ENCODE measurements around the gene FAM72A. TPM values are rescaled to one million over a fixed set of nuclear protein-coding genes. Genes with fewer than 3 reads are reported as not detected.
A peak's percentile ranks its signal among the peaks of the same experiment; 100 is the strongest.

The FAM72A gene
- total and polyA plus RNA-seq, 5 donors, result 1.0 to 3.9 (median 1.4) TPM

DNA sequence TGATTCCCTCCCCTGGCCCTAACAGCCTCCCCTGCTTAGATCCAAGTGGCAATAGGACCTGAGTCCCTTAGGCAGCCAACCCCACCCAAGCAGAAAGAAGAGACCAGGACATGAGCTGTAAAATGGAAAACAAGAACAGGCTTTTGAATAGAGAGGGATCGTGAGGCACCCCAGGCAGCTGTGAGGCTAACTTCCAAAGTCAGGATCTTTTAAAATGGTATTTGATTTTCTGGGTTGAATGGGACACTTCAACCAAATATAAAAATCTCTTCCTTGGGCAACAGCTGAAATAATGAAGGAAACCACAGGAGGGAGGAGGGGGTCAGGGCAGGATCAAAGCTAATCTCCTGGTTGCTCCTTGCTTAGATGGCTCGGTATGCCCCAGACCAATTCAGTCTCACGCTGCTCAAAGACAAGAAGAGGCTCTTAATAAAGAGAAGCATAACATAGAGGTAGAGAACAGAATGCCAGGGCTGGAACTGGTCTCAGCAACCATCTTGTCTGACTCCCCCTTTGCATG is 56.8 kb downstream of the FAM72A start:
- Histone ChIP-seq H3K27ac (ENCODE audit: low read length) (no peak overlapping the region), H3K27me3 (ENCODE audit: control insufficient read depth, insufficient read depth) (no peaks in the 10 kb centered on the region), H3K4me1 (ENCODE audit: control insufficient read depth, insufficient read depth, low read length) (no peaks in the 10 kb centered on the region), H3K4me3 (ENCODE audit: low read length) (no peak overlapping the region), H3K9me3 (ENCODE audit: control insufficient read depth, low read length) (no peaks in the 10 kb centered on the region)
- WGBS, result 73% methylated on average over 3 of the region's 3 CpGs
- intact Hi-C loops (cut with DNase I), result no loop called here
- DNase-seq (no peak), ATAC-seq (no peak)

DNA sequence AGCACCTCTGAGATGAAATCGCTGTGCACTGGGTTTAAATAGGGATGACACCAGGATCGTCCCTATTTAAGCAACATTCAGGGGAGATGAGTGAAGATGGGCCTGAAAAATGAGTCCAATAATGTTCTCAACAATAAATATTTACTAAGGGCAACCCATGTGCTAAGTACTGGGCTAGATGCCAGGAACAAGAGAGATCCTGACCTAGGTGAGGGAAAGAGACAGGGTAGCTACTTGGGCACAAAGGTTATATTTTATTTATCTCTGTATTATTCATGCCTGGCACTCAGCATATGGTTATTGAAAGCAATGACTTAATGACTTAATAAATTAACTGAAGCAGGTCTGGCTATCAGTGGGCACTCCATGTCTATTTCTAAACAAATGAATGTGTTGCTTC is 58.0 kb downstream of the FAM72A start:
- no peaks in the 10 kb centered on the region for H3K9me3 ChIP-seq (ENCODE audit: control insufficient read depth, low read length)
- H3K4me1 ChIP-seq (ENCODE audit: control insufficient read depth, insufficient read depth, low read length), result no peaks in the 10 kb centered on the region
- H3K27me3 ChIP-seq (ENCODE audit: control insufficient read depth, insufficient read depth), result no peaks in the 10 kb centered on the region
- 80% methylated on average over 2 of the region's 2 CpGs for WGBS
- no peak for DNase-seq
- no peak overlapping the region for H3K4me3 ChIP-seq (ENCODE audit: low read length)
- no peak for ATAC-seq
- H3K27ac ChIP-seq (ENCODE audit: low read length), result no peak overlapping the region
- intact Hi-C loops (cut with DNase I), result no loop called here

DNA sequence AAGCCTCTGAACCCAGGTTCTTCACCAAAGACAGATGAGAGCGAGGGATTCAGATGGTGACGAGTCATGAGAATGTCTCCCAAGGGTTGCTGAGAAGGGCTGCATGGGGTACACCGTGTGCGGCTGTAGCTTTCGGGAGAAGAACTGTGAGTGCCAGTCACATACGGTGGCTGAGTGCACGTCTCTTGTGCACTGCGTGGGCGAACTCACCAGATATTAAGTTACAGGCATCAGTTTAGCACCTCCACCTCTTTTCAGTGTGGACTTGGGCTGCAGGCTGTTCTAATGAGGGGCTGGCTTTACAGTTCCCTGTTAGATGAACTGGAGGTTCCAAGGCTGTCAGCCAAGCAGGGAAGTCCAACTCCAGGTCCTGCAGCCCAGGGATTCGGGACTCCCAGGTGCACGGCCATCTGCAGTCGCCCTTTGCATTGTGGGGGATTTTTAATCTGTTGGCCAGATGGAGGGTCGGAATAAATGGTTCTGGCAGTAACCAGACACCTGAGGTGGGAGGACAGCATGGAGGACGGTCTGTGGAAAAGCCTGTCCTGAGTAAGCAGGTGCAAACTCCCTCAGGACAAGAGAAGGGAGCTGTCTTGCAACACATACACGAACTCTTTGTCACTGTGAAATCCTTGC is 59.0 kb downstream of the FAM72A start:
- intact Hi-C loops (cut with DNase I), result no loop called here

DNA sequence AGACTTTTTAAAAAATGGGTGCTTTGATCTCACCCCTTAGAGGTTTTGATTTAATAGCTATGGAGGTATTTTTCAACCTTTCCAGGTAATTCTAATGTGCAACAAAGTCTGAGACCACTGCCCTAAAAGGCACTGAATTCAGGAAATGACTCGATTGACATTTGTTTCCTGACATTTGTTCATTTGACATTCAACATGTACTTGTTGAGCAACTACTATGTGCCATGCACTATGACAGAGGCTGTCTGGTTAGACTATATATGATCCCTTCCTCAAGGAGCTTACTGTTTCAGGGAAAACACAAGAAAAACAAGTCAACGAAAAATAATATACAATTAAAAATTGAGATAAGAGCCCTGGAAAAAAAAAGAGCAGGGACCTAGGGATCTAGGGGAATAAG is 59.9 kb downstream of the FAM72A start:
- Histone ChIP-seq H3K27me3 (ENCODE audit: control insufficient read depth, insufficient read depth) (no peaks in the 10 kb centered on the region), H3K27ac (ENCODE audit: low read length) (no peak overlapping the region), H3K4me1 (ENCODE audit: control insufficient read depth, insufficient read depth, low read length) (no peaks in the 10 kb centered on the region), H3K9me3 (ENCODE audit: control insufficient read depth, low read length) (no peaks in the 10 kb centered on the region), H3K4me3 (ENCODE audit: low read length) (no peak overlapping the region)
- 64% methylated on average over 2 of the region's 2 CpGs for WGBS
- DNase-seq (no peak), ATAC-seq (no peak)
- intact Hi-C loops (cut with DNase I), result no loop called here

More for the DNA sequence above, 59.0 kb downstream of the FAM72A start:
- Histone ChIP-seq H3K4me1 (ENCODE audit: control insufficient read depth, insufficient read depth, low read length) (no peaks in the 10 kb centered on the region), H3K27me3 (ENCODE audit: control insufficient read depth, insufficient read depth) (no peaks in the 10 kb centered on the region), H3K4me3 (ENCODE audit: low read length) (no peak overlapping the region), H3K27ac (ENCODE audit: low read length) (no peak overlapping the region), H3K9me3 (ENCODE audit: control insufficient read depth, low read length) (no peaks in the 10 kb centered on the region)
- ATAC-seq (peak in 1 of 2 donors; percentile 34), DNase-seq (no peak)
- WGBS, result 88% methylated on average over 15 of the region's 15 CpGs

DNA sequence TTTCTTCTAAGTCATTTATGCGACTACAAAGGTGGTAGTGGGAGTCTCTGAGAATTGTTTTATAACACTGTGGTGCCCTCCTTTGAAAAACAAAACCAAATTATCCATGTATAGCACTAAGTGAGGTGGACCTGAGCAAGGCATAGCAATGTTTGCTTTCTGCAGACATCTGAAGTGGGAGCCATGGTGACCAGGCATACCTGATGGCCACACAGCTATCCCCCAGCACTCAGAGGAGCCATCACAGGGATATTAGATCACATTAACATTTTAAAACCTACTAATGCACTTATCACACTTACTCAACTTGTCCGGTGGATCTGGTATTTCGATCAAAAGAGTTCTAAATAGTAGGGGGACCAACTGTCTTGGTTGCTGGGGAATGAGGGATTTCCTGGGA is 60.6 kb downstream of the FAM72A start:
- H3K9me3 ChIP-seq (ENCODE audit: control insufficient read depth, low read length), result no peaks in the 10 kb centered on the region
- no peak overlapping the region for H3K4me3 ChIP-seq (ENCODE audit: low read length)
- ATAC-seq (no peak), DNase-seq (no peak)
- intact Hi-C loops (cut with DNase I), result no loop called here
- no peak overlapping the region for H3K27ac ChIP-seq (ENCODE audit: low read length)
- H3K27me3 ChIP-seq (ENCODE audit: control insufficient read depth, insufficient read depth), result no peaks in the 10 kb centered on the region
- H3K4me1 ChIP-seq (ENCODE audit: control insufficient read depth, insufficient read depth, low read length), result no peaks in the 10 kb centered on the region
- WGBS, result 91% methylated on average over 3 of the region's 3 CpGs

DNA sequence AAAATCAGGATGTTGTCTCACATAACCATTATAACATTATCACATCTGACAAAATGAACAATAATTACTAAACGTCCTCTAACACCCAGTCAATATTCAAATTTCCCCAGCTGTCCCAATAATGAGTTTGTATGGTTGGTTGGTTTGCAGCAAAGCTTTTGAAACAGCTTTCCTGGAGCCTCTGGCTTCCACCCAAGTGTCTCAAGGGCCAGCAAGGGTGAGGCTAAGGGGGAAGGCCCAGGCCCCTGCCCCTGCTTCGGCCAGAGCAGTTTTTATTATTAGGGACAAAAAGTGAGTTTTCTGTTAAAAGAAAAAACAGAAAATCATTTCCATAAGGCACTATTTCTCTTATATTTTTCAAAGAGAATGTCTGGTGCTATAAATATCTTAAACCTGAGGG is 66.4 kb downstream of the FAM72A start:
- 34% methylated on average over 2 of the region's 2 CpGs for WGBS
- Histone ChIP-seq H3K27ac (ENCODE audit: low read length) (no peak overlapping the region), H3K4me1 (ENCODE audit: control insufficient read depth, insufficient read depth, low read length) (no peaks in the 10 kb centered on the region), H3K9me3 (ENCODE audit: control insufficient read depth, low read length) (no peaks in the 10 kb centered on the region), H3K27me3 (ENCODE audit: control insufficient read depth, insufficient read depth) (no peaks in the 10 kb centered on the region), H3K4me3 (ENCODE audit: low read length) (no peak overlapping the region)
- intact Hi-C loops (cut with DNase I), result no loop called here
- no peak for DNase-seq
- no peak for ATAC-seq

Other genes starting within 250 kb of the FAM72A start
- 1 to 10 TPM; 1.6 to 6.0 (median 4.8) TPM for gene RAB7B, start 199.4 kb downstream of the FAM72A start, total RNA-seq
- gene RAB7B, start 199.4 kb downstream of the FAM72A start, polyA plus RNA-seq, result 2.8 TPM
- gene CTSE, start 178.9 kb downstream of the FAM72A start, total RNA-seq, result under 1 TPM in 1 of 4 donors, not detected in 3; 0.18 TPM
- gene CTSE, start 178.9 kb downstream of the FAM72A start, polyA plus RNA-seq, result not detected
- 1 to 10 TPM in 1 of 4 donors, under 1 TPM in 2, not detected in 1; 0.17 to 1.7 (median 0.82) TPM for gene RHEX, start 149.7 kb downstream of the FAM72A start, total RNA-seq
- gene RHEX, start 149.7 kb downstream of the FAM72A start, polyA plus RNA-seq, result not detected
- gene AVPR1B, start 85.5 kb downstream of the FAM72A start, total RNA-seq, result not detected
- gene AVPR1B, start 85.5 kb downstream of the FAM72A start, polyA plus RNA-seq, result 0.07 TPM
- gene SRGAP2, start 702 bp upstream of the FAM72A start, total RNA-seq, result 10 to 100 TPM; 24.5 to 37.0 (median 32.4) TPM
- gene SRGAP2, start 702 bp upstream of the FAM72A start, polyA plus RNA-seq, result 11.5 TPM

Data from right cardiac atrium (tissue), 5 donors.